KMS-11 (cell line): ENCODE measurements around the gene CRACR2A.

Experiments used
- H2AFZ ChIP-seq: fragments of 200-600 bp; sonication (generic); 2 replicates; pipeline ENCODE4 v1.6.1; 2016; ENCODE audit warnings: antibody characterized with exemption, mixed run types, low read depth
- H3K27ac ChIP-seq: fragments of 200-600 bp; sonication (generic); 2 replicates; pipeline ENCODE4 v1.6.1; 2016; ENCODE audit warnings: mild to moderate bottlenecking, mixed run types
- H3K27me3 ChIP-seq: fragments of 200-600 bp; sonication (generic); 2 replicates; pipeline ENCODE4 v1.6.1; 2017; ENCODE audit warnings: mild to moderate bottlenecking, low read depth, mixed run types, moderate library complexity; ENCODE audit not compliant: insufficient read depth
- H3K36me3 ChIP-seq: fragments of 200-600 bp; sonication (generic); 2 replicates; pipeline ENCODE4 v1.6.1; 2017; ENCODE audit warnings: mild to moderate bottlenecking, mixed run types; ENCODE audit not compliant: insufficient read depth
- H3K4me1 ChIP-seq: fragments of 200-600 bp; sonication (generic); 2 replicates; pipeline ENCODE4 v1.6.1; 2016; ENCODE audit warnings: mild to moderate bottlenecking, low read depth, mixed run types; ENCODE audit not compliant: poor library complexity, severe bottlenecking
- H3K4me2 ChIP-seq: fragments of 200-600 bp; sonication (generic); 2 replicates; pipeline ENCODE4 v1.7.0; 2016; ENCODE audit warnings: mild to moderate bottlenecking, mixed run types
- H3K4me3 ChIP-seq: fragments of 200-600 bp; sonication (generic); IDR thresholded peaks from 2 replicates; pipeline ENCODE4 v1.6.1; 2017; ENCODE audit warnings: low read depth, low read length, mixed read lengths; ENCODE audit not compliant: insufficient read depth
- H3K79me2 ChIP-seq: fragments of 200-600 bp; sonication (generic); 2 replicates; pipeline ENCODE4 v1.6.1; 2016; ENCODE audit warnings: low read depth, mixed run types; ENCODE audit not compliant: insufficient read depth
- H3K9ac ChIP-seq: fragments of 200-600 bp; sonication (generic); 2 replicates; pipeline ENCODE4 v1.6.1; 2016; ENCODE audit warnings: mild to moderate bottlenecking, mixed run types
- H4K20me1 ChIP-seq: fragments of 200-600 bp; sonication (generic); 2 replicates; pipeline ENCODE4 v1.6.1; 2016; ENCODE audit warnings: mild to moderate bottlenecking, mixed run types; ENCODE audit not compliant: insufficient read depth
- CTCF ChIP-seq: fragments of 200-600 bp; sonication (generic); conservative IDR thresholded peaks from 2 replicates; pipeline ENCODE4 v1.6.1; 2017; ENCODE audit warnings: low read depth, mild to moderate bottlenecking, antibody characterized with exemption, low read length, moderate library complexity, mixed read lengths

CRACR2A gene

GRCh38 chr12:3789838-3790237, 36.9 kb upstream of the CRACR2A start:
- Histone ChIP-seq H3K4me2 (no peak overlapping the region), H3K4me1 (no peaks in the 10 kb centered on the region), H3K79me2 (no peaks in the 10 kb centered on the region), H2AFZ (no peak overlapping the region), H3K27ac (no peak overlapping the region), H3K4me3 (no peak overlapping the region), H4K20me1 (no peaks in the 10 kb centered on the region), H3K27me3 (no peaks in the 10 kb centered on the region), H3K9ac (no peak overlapping the region), H3K36me3 (no peaks in the 10 kb centered on the region)
- TF ChIP-seq CTCF: no peak

GRCh38 chr12:3777206-3777809, 24.4 kb upstream of the CRACR2A start:
- Histone ChIP-seq H3K27ac (no peak overlapping the region), H3K36me3 (no peaks in the 10 kb centered on the region), H4K20me1 (no peaks in the 10 kb centered on the region), H3K79me2 (no peaks in the 10 kb centered on the region), H3K9ac (no peak overlapping the region), H3K27me3 (no peaks in the 10 kb centered on the region), H3K4me3 (no peak overlapping the region), H3K4me2 (no peak overlapping the region), H3K4me1 (no peaks in the 10 kb centered on the region), H2AFZ (no peak overlapping the region)
- TF ChIP-seq CTCF: peak; percentile 72

- Histone ChIP-seq H3K27me3 (no peaks in the 10 kb centered on the region), H3K36me3 (no peaks in the 10 kb centered on the region), H3K4me1 (no peaks in the 10 kb centered on the region), H3K79me2 (no peaks in the 10 kb centered on the region), H4K20me1 (no peaks in the 10 kb centered on the region), H2AFZ (no peak overlapping the region), H3K27ac (no peak overlapping the region), H3K9ac (no peak overlapping the region), H3K4me2 (no peak overlapping the region), H3K4me3 (no peak overlapping the region)
- no peak for TF ChIP-seq CTCF
Measured at GRCh38 chr12:3775385-3776035, 22.6 kb upstream of the CRACR2A start.

GRCh38 chr12:3772380-3772779, 19.5 kb upstream of the CRACR2A start:
- no peaks in the 10 kb centered on the region for H3K79me2 ChIP-seq
- H3K4me1 ChIP-seq: no peaks in the 10 kb centered on the region
- no peak for TF ChIP-seq CTCF
- no peaks in the 10 kb centered on the region for H4K20me1 ChIP-seq
- H3K27ac ChIP-seq: no peak overlapping the region
- H3K4me2 ChIP-seq: no peak overlapping the region
- H3K9ac ChIP-seq: no peak overlapping the region
- H3K4me3 ChIP-seq: no peak overlapping the region
- no peaks in the 10 kb centered on the region for H3K36me3 ChIP-seq
- no peak overlapping the region for H2AFZ ChIP-seq
- H3K27me3 ChIP-seq: no peaks in the 10 kb centered on the region
